Activated CD8-positive, alpha-beta memory T cell treated with anti-CD3 and anti-CD28 coated beads for 48 hours (primary cell): ENCODE data around the gene SLC15A3.
"Not testable (repeated sequence)": the region's sequence is repeated elsewhere in the genome, so short reads cannot be mapped to it uniquely, and the experiment has no call there.

Experiments used
- DNase-seq, 3 experiments: peaks; one replicate each; pipeline ENCODE4 v3.0.0-alpha.2; 2020; ENCODE audit warnings: low read depth in 2 of 3, low spot score in 2 of 3

The SLC15A3 gene

DNA sequence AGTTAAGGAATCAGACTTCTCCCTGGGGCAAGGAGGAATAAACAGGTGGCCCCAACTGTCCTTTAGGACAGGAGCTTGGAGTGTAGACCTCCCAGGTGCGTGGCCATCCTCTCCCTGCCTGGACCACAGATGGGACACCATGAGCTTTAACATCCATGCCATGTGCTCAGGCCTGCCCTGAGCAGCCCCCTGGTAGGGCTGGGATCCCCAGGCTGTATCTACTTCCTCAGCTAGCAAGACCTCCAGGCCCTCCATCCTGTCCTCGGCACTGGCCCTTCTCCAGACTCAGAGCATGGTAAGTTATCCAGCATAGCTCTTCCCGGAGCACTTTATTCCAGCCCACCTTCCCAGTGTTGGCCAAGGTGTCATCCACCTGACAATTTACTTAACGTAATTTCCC is 25.2 kb upstream of the SLC15A3 start:
- DNase-seq, result no peak

DNA sequence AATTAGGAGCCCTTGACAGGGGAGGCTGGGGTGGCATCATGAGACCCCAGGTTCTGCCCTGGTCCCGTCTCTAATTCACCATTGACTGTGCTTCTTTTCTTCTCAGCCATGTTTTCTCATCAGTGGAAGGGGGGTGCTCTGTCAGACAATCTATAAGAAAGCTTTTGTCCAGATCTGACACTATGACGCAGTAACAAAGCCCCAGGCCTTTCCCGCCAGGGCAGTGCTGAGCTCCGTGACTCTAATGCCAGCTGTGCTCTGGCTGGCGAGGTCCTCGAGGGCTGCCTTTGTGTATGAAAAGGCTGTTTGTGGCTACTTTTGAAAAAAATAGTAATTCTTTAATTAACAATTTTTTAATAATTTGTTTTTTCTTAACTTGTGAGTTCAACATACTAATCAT is 22.8 kb upstream of the SLC15A3 start:
- no peak for DNase-seq

DNA sequence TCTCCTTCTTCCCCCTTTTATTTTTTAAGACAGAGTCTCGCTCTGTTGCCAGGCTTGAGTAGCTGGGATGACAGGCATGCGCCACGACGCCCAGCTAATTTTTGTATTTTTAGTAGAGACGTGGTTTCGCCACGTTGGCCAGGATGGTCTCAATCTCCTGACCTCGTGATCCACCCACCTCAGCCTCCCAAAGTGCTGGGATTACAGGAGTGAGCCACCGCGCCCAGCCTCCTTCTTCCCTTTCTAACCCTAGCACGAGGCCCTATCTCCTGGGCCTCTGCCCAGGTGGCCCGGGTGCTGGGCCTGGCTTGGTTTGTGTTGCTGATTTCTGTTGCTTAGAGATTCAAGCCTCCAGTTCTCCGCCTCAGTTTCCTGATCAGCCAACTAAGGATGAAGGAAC is 22.3 kb upstream of the SLC15A3 start:
- DNase-seq, result not testable (repeated sequence)

DNA sequence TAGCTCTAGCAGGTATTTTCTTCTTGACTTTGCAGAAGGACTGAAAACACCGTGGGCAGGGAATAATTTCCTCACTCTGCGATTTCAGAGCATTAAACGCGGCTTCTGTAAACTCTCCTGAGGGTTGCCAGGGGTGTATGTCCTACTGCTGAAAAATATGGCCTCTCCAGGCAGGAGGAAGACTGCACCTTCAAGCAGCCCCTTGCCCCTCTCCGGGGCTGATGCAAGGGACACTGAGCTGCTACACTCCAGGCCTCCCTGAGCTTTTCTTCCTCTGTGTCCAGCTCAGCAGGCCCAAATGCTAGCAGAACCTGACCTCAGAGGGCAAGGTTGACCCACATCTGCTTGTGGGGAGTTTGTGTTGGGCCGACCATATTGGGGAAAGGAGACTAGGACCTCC is 21.7 kb upstream of the SLC15A3 start:
- no peak for DNase-seq

DNA sequence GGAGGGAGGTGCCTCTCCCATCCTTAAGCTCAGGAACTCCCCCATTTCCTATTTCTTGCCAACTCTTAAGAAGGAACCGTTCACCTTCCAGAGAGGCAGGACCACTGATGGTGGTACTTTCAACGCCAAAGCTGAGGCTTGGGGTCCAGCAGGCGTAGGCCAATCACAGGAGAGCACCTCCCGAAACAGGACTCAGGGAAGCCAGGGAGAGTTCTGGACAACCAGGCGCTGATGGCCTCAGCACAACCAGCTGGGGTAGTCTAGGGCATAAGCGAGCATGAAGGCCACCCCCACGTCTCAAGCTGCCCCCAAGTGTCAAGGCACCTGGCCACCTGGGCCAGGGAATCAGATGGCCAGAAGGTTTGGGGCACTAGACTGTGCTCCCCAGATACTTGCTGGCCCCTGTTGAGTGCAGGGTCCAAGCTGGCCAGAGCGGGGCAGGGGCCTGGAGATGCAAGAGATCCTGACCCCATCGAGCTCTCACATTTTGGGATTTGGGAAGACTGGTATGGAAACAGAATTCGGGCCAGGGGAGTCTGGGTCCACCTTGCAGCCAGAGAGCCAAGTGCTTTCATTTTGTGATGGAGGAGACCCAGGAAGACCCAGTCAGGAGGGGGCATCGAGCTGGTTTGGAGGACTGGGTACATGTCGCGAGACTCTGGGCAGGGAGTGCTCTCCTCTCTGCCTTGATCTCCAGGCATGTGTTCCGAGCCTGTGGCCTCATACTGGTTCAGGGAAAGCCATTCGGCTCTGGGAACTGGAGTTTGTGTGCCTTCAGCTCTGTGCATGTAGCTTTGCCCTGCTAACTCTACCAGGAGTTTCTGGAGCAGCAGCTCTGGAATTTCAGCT is 20.4 kb upstream of the SLC15A3 start:
- no peak for DNase-seq

DNA sequence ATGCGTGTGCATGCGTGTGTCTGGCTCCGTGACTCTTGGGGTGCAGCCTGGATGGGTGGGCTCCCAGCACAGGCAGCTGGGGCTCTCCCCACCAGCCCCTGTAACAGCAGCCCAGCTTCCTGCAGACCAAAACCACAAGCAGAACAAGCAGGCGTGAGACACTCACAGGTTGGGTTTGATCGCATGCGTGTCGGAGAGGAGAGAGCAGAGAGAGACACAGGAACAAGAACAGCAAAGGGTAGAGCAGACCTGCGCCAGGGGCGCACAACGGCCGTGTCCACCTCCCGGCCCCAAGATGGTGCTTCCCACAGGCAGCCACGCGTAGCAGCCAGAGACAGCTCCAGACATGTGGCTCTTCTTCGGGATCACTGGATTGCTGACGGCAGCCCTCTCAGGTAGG is 19.5 kb upstream of the SLC15A3 start, which contains the start of gene CD6:
TSS of gene CD6 (plus strand) at position 161 of the 400 bp plus-strand sequence. CDS start at position 347, 186 bp downstream.
- no peak for DNase-seq

DNA sequence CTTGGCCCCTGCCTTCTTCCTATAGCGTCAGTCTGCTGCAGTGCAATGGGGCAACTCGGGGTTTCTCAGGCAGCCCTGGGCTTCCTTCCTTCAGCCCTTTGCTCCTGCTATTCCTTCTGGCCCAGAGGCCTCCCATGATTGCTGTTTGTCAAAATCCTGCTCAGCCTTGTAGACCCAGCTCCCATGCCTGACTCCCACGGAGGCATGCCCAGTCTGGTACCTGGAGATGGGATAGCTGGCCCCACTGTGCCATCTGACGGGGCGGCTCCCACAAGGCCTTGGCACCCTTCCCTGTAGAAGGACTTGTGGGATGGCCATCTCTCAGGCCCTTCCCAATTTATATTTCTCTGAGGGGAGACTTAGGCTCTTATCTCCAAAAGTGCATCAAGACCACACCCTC is 18.9 kb upstream of the SLC15A3 start:
- no peak for DNase-seq

DNA sequence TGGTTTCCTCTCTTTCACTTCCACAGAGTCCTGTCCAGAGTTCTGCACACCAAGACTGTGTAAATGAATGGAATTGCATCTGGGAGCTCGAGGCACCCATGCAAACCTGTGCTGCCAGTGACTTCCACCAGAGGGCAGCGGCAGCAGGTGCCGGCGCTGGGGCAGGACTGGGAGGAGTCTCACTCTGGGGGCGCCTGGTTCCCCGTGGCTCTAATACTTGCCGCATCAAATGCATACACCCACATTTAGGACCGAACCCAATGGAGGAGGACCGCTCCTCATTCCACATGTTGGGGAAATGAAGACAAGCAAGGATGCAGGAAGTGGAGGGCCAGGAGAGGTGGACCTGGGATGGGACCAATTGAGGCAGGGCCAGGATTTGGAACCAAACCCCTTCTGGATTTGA is 18.4 kb upstream of the SLC15A3 start:
- DNase-seq, result peak in 1 of 3 experiments; percentile 55

DNA sequence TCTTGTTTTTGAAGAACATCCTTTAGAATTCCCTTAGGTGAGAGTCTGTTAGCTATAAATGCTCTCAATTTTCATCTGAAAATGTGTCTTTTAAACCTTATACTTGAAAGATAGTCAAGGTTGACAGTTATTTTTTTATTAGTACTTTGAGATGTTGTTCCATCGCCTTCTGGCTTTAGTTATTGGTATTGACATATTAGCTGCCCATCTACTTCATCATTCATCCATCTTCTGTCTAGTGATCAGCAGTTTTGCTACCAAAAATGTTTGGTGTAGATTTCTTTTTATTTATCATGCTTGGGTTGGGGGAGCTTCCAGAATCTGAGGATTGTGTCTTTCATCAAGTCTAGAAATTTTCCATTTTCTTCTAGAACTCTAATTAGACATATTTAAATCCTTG is 16.2 kb upstream of the SLC15A3 start:
- DNase-seq, result no peak

DNA sequence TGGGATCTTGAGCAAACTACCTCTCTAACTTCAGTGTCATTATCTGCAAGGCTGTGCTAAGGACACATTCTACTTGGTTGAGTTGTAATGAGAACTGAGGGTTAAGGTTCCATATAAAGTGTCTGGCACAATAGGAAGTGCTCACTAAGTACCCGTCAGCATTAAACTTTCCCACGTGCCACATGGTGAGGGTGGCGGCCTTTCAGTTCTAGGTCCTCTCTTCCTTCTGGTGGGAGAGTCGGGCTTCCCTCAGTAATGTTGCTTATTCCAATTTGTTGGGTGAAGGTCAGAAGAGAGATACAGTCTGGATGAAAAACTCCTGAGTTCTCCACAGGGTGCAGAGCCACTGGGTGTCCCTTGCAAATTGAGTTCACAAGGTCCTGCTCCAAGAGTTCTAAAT is 14.9 kb upstream of the SLC15A3 start:
- DNase-seq, result no peak

DNA sequence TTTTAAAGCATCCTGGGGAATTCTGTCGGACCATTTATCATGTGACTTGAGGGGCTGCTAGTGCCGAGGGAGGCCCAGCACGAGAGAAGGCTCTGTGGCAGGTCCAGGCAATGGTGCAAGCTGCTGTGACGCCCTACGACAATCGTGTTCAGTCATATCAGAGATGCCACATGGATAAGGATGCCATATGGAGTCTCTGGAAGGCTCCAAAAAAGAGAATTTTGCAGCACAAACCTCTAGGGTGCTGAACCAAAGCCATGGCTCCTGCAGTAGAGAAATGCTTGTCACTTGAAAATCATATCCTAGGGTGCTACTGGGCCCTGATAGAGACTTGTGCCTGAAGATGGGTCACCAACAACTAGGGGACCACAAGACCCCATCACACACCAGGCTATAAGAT is 12.8 kb upstream of the SLC15A3 start:
- DNase-seq, result no peak

DNA sequence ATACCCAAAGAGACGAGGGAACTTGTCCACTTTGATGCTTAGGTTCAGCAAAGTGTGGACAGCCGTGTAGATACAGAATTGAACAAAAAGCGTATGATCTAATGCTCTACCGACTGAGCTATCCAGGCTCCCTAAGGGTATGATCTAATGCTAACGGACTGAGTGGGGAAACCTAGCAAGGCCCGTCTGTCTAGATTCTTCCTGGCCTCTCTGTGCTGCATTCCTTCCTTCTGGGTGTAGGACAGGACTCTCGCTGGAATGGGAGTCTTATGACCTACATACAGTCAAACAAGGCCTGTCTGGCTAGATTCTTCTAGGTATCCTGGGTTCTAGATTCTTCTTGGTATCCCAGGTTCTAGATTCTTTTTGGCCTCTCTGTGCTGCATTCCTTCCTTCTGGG is 8.4 kb upstream of the SLC15A3 start:
- DNase-seq, result no peak

DNA sequence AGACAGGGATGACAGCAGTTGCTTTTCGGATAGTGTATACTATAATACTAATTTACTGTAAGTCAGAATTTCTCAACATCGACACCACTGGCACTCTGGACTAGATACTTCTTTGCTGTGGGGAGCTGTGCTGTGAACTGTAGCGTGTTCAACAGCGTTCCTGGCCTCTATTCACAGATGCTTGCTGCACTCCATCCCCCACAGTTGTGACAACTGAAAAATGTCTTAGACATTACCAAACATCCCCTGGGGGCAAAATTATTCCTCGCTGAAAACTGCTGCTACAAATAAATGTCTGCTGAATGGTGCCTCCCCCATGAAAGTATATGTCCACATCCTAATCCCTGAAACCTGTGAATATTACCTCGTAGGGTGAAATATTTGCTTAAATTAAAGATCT is 7.5 kb upstream of the SLC15A3 start:
- no peak for DNase-seq

DNA sequence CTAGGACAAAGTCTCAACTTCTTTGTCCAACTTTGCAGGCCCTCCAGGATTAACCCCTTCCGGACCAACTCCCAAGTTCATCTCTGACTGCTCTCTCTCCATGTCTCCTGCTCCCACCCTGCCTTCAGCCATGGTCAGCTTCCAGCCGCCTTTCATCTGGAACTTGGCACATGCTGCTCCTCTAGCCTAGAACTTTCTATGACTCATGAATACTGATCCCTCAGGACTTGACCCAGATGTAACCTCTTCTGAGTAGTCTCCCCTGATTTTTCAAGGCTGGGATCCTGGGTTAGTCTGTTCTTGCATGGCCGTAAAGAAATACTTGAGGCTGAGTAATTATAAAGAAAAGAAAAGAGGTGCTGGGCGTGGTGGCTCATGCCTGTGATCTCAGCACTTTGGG is 5.2 kb upstream of the SLC15A3 start:
- no peak for DNase-seq

DNA sequence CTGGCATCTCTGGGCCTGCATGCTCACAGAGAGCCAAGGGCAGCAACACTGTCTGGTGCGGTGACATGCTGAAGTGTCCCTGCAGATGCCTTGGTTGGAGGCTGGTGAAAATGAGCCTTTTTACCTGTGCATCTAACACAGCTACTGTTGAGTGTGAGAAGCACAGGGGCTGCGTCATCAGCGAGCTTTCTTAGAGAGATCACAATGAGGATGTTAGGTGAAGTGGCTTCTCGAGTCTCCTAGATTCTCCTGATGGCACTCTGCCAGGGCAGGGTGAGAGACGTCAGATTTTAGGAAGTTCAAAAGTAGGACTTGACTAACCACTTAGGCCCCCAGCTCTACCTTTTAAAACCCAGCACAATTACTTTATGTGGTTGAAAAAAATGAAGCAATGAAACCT is 3.6 kb upstream of the SLC15A3 start:
- DNase-seq, result no peak

DNA sequence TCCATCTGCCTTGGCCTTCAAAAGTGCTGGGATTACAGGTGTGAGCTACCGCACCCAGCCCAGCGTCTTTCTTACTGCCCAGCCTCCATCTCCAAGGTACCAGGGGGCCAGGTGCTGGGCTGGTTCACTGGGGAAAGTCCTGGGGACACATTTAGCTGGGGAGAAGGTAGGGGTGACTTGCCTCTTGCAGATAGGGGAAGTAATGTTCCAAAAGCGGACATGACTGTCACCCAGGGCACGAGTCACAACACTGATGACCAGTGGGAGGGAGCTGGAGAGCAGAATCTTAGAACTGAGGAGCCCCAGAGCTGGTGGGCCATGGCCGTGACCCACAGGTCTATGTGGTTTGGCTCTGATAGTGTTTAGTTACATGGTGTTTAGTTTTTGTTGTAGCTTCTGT is 2.4 kb upstream of the SLC15A3 start:
- DNase-seq, result no peak

DNA sequence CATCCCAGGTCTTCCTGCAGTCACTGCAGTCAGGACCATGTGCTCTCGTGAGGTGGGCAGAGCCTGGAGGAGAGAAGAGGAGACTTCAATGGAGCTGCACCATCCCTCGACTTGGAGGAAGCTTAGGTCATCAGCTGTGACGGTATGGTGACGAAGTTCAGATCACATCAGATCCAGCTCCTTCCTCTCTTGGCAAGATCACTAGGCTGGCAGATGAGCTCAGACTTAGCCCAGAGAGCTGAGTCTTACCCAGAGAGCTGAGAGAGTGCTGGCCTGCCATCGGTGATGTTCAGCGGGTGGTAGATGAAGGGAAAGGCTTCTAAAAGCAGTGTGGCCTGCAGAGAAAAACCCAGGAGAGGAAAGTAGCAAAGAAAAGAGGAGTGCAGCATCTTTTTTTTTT is 1.8 kb upstream of the SLC15A3 start:
- no peak for DNase-seq

DNA sequence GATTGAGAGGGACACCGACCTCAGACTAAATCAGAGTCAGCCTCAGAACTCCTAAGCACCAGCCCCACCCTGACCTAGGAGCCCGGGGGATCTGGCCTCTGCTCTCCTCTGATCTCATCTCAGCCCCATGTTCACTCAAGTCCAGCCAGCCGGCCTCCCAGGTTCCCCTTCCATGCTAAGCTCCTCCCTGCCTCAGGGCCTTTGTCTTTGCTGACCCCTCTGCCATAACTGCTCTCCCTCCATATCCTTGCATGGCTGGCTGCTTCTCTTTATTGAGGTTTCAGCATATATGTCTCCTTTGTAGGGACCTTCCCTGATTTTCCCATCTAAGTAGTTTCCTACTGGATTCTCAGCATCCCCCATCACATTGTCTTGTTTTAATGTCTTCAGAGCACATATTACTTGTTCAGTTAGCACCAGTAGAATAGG is 780 bp upstream of the SLC15A3 start:
- DNase-seq, result no peak

DNA sequence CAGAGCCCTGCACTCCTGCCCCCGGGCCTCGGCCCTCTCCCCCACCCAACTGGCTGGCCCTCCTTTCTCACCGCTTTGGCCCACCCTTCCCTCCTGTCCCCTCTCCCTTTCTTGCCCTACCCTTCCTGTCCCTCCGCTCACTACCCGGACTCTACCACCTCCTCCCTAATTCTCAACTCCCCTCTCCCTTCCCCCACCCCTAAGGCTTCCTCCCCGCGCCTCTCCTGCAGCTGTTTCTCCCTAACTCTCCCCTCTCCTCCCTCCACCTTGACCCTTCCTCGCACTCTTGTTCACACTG is 421 bp downstream of the SLC15A3 start:
- no peak for DNase-seq

DNA sequence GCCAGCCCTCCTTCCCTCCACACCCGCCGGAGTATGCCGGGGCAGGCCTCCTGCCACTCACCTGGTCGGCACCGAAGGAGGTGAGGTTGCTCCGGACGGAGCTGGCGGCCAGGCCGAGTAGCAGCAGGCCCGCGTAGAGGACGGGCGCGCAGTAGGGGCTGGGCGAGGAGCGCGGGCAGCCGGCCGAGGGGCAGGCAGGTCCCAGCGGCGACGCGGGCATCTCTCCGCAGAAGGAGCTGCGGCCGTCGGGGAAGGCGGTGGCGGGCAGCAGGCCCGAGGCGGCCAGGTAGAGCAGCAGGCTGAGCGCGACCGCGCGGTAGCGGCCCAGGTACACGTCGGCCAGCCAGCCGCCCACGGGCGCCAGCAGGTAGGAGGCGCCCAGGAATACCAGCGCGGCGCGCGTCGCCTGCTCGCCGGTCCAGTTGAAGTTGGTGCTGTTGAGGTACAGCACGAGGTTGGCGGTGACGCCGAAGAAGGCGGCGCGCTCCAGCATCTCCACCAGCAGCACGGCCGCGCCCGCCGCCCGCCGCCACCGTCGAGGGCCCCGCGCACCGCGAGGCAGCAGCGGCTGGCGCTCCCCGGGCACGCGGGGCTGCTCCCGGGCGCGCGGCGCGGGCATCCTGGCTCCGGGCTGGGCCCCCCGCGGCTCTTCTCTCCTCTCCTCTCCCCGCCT is 907 bp downstream of the SLC15A3 start:
- no peak for DNase-seq

DNA sequence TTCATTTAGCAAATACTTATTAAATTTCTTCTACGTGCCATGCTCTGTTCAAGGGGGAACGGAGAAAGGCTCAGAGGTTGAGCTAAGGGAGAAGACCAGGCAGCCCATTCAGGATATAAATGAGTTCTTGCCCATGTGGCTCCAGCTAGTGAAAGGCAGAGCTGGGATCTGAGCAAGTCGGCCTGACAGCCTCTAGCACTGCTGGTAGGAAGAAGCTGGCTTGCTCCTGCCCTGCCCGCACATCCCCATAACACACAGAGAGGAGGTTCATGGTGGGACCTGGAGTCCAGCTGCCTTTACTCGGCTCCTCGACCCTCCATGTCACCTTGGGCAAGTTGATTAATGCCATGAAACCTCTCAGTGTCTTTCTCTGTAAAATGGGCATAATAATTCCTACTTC is 2.0 kb downstream of the SLC15A3 start:
- no peak for DNase-seq

DNA sequence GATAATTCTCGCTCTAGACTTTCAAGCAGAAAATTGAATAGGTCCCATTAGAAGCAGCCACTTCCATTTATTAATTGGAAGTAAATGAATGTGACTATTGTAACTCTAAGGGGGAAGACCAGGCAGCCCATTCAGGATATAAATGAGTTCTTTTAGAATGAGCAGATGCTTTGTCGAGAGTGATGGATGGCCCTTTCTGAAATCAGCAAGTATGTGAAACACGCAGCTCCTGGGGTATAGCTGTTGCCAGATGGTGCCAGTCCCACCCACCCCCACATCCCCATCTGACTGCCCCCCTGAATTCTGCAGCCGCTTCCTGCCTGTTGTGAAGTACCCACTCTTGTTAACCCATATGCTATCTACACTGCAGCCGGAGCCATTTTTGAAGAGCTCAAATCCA is 3.7 kb downstream of the SLC15A3 start:
- DNase-seq, result no peak

DNA sequence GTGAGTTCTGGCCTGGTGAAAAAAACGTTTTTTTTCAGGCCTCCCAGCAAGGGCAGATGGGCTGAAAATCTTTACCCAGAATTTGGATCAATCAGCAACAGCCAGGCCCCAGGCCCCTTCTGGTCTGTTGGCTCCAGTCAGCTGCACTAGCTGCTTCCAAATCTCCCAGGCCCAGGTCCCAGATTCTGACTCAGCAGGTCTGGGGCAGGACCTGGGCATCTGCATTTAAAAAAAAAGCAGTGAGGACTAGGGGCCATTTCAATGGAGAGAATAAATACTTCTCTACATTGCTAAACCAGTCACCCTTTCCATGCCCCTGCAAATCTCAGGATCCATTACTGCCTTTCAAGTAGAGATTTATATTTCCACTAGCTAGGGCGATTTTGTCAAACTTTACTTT is 4.3 kb downstream of the SLC15A3 start:
- DNase-seq, result no peak
